ENCODE results near the gene KLHDC7B.

The KLHDC7B gene

DNA sequence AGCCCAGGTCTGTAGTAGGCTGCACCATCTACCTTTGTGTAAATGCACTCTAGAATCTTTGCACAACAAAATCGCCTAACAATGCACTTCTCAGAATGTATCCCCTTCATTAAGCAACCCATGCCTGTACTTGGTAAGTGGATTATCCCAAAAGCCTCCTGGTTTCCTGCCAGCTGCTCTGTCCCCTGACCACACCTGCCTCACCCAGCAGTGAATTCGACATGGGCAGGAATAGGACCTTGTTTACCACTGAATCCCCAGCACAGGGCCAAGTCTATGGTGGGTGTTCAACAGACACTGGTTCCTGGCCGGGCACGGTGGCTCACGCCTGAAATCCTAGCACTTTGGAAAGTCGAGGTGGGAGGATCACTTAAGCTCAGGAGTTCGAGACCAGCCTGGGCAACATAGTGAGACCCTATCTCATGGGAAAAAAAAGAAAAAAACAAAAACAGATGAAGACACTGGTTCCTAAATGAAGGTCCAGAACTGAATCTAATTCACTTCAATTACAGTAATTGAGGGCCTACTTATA lies 22.1 kb downstream of the KLHDC7B start:
- no peak overlapping the region for H3K4me3 ChIP-seq (ENCODE audit: low read depth, low read length)
- no peak for DNase-seq (ENCODE audit: low read depth)

DNA sequence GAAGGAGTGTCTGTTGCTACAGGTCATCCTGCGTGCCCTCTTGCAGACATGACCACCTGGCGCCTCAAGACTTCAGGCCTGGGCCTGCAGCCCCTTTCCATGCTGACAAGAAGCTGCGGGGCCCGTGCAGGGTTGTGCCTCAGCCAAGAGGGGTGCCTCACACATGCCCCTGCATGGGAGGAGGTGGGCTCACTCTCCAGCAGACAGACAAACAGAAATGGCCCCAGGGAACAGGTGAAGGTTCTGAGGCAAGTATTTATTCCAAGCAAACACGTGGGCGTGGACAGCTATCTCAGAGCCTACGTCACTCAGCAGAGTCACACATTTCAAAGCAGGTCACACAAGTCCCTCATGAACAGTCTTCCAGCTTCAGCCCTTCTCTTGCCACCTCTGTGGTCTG lies 22.9 kb downstream of the KLHDC7B start:
- no peak overlapping the region for H3K4me3 ChIP-seq (ENCODE audit: low read depth, low read length)
- DNase-seq (ENCODE audit: low read depth): no peak

DNA sequence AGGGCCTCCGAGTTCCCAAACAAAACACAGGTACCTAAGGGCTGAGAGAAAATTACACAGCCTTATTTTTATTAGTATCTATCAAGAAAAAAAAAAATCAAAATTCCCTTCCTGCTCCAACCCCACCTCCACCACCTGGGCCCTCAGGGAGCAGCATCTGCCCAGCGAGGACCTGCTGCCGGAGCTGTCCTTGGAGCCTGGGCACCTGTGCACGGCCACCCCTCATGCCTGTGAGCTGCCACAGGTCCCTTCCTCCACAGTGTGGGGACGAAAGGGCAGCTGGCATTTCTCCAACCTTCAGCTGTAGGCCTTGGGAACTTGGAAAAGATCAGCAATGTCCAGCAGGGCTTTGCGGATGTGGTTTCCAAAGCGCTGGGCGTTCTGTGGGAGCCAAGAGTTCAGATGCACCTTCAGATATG lies 23.4 kb downstream of the KLHDC7B start:
- DNase-seq (ENCODE audit: low read depth): no peak
- no peak overlapping the region for H3K4me3 ChIP-seq (ENCODE audit: low read depth, low read length)

DNA sequence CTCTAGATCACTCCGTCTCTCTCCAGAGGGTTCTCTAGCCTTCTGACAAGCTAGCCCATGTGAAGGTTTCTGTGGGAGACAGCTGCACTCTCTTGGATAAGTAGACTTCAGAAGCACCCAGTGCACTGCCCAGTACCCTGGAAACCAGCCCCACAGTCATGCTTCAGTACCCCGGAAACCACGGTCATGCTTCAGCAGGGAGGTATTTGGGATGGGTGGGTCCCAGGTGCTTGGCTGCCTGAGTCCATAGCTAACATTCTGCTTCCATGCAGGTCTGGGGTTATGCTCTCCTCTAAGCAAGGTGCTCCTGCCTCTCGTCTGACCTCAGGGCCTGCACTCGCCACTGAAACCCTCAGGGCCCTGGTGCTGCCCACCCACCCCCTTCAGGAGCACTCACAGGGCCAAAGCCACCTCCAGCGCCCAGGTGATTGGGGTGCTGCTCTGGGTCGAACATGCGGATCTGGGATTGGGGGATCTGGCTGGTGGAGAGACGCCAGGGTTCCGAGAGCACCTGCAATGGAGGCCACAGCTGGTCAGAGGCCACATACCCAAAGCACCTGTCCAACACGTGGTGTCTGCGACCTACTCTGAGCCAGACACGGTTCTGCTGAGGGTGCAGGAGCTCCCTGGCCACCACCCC lies 24.3 kb downstream of the KLHDC7B start:
- no peak for DNase-seq (ENCODE audit: low read depth)
- H3K4me3 ChIP-seq (ENCODE audit: low read depth, low read length): no peak overlapping the region

DNA sequence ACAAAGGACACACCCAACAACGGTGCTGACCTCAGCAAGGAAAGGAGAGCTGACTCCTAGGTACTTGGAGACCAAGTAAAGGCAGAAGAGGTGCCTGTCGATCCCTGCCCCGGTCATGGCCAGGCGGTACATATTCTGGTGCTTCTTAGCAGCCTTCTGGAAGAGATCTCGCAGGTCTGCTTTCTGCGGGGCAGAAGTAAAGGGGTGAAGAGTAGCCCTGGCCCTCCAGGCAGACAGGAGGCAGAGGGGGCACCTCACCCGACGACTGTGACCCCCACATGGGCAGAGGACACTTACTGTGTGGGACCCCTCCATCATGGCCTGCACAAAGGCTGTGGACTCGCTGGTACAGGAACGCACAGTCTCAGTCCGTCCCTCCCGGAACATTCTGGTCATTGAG lies 25.2 kb downstream of the KLHDC7B start:
- no peak for DNase-seq (ENCODE audit: low read depth)
- H3K4me3 ChIP-seq (ENCODE audit: low read depth, low read length): no peak overlapping the region

DNA sequence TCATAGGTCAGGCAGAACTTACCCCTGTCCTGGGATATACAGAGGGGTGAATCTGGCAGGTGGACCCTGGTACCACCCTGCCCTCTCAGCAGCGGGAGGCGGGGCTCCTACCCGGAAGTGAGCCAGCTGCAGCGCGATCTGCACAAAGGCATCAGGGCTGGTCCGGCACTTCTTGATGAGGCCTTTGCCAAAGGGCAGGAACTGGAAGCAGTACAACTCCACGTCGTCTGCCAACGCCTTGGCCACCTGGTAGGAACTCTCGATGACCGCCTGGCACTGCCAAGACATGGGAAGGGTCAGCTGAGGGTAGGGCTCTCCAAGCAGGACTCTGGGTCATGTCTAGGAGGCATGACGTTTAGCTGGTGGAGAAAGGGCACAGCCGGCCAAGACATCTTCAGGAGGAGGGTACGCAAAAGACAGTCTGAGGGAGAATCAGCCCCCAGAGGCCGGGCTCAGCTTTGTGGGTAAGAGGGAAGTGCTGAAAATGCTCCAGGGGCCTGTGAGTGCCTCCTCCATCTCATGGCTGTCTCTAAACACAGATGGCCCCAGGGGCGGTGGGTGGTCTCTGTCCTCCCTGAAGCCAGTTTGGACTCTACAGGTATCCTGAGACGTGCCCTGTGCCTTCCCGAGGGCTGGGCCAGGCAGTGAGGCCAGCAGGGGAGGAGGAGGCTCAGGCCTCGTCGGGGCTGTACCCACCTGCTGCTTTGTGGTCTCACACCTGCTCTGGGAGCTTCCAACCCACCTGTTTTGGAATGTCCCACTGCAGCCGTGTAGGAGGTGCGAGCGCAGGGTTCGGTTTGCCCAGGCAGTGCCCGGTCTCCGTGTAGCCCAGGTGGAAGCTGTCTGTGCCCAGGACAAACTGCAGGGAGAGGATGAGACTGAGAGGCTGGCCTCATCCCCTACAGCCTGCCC lies 25.8 kb downstream of the KLHDC7B start:
- no peak for DNase-seq (ENCODE audit: low read depth)
- H3K4me3 ChIP-seq (ENCODE audit: low read depth, low read length): no peak overlapping the region

DNA sequence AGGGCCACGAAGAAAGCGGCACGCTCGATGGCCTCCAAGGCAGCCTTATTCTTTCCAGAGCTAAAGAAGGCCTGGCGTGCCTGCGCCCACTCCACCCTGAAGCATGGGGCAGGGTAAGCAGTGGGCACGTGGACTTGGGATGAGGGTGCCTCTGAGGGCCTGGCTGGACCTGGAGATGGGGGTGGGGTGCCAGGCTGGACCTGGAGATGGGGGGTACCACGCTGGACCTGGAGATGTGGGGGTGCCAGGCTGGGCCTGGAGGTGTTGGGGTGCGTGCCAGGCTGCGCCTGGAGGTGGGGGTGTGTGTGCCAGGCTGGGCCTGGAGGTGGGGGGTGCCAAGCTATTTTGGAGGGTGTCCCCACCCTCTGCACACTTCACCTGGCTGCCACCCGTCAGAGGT lies 27.3 kb downstream of the KLHDC7B start:
- H3K4me3 ChIP-seq (ENCODE audit: low read depth, low read length): no peak overlapping the region
- no peak for DNase-seq (ENCODE audit: low read depth)

DNA sequence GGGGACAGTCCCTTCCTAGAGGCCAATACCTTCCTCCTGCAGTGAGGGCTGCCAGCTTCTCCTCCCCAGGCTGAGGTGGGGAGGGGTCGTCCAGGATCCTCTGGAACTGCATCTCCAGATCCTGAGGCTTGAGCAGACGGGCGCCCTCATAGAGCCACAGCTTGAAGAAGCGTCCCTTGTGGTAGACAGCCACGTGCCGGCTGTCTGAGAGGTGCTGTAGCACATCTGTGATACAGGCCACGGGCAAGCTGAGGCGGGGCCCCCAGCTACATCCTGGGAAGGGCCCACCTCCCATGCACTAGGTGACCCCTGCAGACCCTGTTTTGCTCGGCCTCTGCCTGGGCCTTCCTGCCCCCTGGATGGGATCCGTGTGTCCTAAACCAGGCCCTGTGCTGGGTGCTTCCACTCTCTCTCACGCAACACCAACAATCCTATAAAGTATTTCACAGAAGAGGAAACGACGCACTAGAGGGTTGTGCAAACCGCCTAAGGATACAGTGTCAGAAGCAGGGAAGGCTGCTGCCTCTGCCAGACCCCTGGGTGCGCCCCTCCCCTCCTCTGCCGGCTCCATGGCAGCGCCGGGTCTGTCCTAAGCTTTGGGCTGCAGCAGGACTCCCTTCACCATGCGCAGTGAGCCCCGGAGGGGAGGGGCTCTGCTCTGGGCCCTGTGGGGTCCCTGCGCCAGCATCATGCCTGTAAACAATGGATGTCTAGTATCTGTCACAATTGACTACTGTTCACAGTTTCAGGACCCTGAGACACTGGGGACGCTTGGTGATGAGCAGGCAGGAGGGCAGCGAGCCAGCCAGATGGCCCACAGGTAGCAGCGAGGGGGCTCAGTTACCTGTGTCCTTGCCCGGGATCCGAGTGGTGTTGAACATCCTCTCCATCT lies 28.0 kb downstream of the KLHDC7B start:
- no peak for DNase-seq (ENCODE audit: low read depth)
- H3K4me3 ChIP-seq (ENCODE audit: low read depth, low read length): no peak overlapping the region

DNA sequence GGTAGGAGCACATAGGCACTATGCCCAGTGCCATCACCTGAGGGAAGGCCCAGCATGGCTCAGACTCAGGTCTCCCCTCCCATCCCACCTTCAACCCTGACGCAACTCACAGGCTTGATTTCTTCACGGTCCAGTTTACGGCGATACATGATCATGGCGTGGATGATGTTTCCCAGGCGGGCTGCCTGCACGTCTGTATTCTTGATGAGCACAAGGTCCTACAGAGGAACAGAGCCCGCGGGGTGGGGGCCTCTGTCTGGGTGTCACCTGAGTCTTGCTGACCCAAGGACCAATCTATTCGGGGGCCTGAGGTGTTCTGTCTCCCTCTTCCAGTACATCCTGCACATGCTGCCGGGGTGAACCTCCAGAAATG lies 28.7 kb downstream of the KLHDC7B start:
- DNase-seq (ENCODE audit: low read depth): no peak

DNA sequence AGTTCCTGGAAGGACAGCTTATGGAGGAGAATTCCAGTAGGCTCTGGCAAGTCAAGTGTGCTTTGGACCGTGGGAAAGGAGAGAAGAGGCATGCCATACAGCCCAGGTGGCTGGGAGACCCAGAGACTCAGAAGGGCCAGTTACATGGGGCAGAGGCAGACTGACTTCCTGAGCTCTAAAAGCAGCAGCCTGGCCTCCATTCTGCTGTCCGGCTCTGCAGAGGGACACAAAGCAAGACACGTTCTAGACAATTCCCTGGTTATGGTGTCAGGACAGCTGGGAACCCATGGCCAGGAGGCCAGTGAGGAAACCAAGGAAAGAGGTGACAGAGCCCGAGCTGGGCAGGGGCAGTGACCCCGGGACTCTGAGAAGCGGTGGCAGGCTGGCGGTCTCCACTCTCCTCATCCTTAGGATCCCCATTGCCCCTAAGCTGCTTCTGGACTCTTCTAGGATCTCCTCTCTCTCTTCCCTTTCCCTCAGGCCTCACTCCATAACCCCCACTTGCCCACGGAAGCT lies 29.8 kb downstream of the KLHDC7B start:
- DNase-seq (ENCODE audit: low read depth): no peak
- no peak overlapping the region for H3K4me3 ChIP-seq (ENCODE audit: low read depth, low read length)

More for the DNA sequence above, 28.7 kb downstream of the KLHDC7B start:
- no peak overlapping the region for H3K4me3 ChIP-seq (ENCODE audit: low read depth, low read length)

DNA sequence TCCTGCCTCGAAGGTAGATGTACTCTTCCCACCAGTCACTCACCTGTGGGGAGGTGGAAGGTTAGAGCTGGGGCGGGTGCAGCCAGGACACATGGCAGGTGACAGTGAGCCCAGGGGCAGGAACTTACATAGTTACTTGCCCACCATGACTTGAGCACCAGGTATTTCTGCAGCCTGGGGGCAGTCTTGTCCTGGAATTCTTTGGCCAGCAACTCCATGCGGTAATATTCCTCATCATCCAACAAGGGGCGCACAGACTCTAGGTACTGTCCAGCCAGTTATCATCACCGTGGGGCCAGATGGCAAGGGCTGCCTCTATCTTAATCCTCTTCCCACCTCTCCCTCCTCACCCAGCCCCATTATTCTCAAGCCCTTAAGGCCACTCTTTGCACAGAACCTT lies 30.4 kb downstream of the KLHDC7B start:
- no peak overlapping the region for H3K4me3 ChIP-seq (ENCODE audit: low read depth, low read length)
- no peak for DNase-seq (ENCODE audit: low read depth)

DNA sequence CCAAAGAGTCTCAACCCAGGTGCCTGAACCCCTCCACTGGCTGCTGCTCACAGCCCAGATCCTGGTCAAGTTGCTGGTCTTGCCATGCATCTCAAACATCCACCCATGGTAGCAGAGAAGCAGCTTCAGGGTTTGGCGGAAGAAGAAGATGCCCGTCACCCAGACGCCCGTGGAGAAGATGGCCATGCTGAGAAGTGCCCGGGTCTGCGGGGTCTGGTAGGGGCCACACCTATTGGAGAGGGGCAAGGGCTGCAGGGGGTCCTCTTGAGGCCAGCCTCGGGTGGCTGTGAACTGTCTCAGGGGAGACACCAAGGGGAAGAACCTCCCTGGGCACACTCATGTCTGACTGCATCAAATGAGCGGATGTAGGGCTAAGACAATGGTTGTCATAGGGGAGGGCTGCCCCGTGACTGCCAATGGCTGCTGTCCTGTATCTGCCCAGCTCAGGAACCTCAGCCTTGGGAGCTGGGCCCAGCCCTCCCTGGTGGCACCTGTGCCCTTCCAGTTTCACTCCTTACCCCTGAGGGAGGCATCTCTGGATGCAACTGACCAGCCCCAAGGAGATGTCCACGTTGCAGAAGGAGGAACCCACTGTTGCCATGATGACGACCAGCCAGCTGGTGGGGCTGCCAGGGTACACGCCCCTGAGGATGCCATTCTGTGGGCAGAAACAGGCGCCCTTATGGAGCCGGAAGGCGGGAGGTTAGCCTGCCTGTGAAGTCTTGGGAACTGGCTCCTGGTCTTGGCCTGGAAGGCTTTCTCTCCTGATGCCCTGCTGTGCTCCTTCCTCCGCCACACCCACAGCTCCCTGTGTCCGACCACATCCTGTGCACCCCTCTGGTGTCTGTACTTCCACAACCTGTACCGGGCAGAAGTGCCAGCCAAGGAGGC lies 31.4 kb downstream of the KLHDC7B start:
- no peak for DNase-seq (ENCODE audit: low read depth)
- no peak overlapping the region for H3K4me3 ChIP-seq (ENCODE audit: low read depth, low read length)

DNA sequence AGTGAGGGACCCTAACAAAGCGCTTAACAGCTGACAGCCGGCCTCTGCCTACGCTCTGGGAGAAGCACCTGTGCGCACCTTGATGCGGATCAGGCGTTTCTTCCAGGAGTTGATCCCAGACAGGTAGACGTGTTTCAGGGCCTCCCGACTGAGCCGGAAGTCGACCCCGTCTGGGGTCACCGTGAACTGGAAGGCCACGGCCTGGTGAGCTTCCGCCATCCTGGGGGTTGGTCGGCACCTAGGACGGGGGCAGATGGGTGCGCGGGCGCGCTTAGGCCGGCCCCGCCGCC lies 31.9 kb downstream of the KLHDC7B start:
- H3K4me3 ChIP-seq (ENCODE audit: low read depth, low read length): no peak overlapping the region
- DNase-seq (ENCODE audit: low read depth): no peak

DNA sequence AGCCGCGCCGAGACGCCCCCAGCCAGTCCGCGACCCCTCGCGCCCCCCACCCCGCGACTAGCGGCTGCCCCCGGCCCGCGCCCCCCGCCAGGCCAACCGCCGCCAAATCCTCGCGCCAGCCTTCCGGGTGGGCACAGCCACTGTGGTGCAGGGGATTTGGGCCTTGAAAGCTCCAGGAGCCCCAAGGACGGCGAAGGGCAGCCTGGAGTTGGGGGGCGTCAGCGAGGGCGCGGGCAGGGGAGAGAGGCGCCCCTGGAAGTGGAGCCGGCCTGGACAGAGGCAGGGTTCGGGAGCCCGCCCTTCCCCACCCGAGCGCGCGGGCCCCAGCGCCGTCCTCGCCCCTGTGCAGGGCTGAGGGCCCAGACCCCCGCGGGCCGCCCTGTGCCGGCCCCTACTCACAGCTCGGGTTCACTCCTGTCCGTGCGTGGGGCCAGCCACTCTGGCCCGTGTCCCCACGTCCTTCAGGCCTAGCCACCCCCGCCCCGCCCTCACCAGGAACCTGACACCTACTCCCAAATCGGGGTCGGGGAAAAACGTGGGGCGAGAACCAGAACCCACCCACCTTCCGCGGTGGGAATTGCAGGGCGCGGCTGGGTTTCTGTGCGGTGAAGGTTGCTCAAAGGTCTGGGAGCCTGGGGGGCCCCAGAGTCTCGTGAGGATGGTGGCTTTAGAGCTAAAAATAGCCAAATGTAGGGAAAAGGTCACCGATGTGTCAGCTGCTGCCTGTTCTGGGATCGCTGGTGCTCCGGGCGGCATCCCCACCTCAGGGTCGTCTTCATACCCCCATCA lies 32.5 kb downstream of the KLHDC7B start, which contains the start of gene CPT1B:
TSS of gene CPT1B (minus strand) at position 441 of the 789 bp plus-strand sequence. CDS start 512 bp downstream, outside the sequence.
- no peak for DNase-seq (ENCODE audit: low read depth)
- no peak within 1 kb of the TSS for H3K4me3 ChIP-seq (ENCODE audit: low read depth, low read length)

DNA sequence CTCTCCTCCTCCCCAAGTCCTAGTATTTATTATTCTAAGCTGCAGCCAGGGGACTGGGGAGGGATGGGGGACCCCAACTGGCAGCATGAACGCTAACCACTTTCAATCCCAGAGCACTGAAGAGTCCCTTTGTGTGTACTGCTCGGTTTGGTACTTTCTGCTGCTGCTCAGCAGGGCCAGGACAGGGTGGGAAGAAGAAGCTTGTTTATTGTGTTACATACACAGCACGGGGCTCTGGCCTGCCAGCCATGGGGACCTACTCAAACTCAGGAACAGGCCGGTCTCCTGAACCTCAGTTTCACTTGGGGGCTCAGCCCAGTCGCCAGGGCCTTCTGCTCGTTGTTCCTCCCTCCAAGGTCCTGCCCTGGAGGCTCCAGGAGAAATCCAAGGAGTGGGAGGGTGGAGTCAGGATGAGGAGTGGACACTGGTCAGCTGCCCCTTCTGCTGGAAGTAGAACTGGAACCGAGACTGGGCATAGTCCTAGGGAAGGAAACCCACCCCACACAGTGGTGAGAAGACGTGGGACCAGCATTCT lies 33.1 kb downstream of the KLHDC7B start:
- no peak for DNase-seq (ENCODE audit: low read depth)
- H3K4me3 ChIP-seq (ENCODE audit: low read depth, low read length): no peak overlapping the region

DNA sequence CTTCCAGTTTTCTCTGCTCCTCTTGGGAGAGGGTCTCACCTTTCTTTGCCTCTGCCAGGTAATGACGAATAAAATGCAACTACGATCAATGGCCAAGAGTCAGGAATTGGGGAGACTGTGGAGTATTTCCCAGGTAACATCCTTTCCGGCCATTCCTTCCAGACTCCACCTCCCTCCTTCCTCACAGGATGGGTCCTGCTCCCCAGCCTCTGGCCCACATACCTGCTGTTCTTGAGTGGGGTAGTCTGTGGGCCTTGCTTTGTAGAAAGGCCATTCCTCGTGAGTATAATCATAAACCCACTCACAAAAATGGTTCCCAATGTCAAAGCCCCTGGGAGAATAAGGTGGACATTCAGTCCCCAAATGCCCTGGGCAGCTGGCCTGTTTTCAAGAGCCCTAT lies 34.1 kb downstream of the KLHDC7B start:
- no peak overlapping the region for H3K4me3 ChIP-seq (ENCODE audit: low read depth, low read length)
- no peak for DNase-seq (ENCODE audit: low read depth)

DNA sequence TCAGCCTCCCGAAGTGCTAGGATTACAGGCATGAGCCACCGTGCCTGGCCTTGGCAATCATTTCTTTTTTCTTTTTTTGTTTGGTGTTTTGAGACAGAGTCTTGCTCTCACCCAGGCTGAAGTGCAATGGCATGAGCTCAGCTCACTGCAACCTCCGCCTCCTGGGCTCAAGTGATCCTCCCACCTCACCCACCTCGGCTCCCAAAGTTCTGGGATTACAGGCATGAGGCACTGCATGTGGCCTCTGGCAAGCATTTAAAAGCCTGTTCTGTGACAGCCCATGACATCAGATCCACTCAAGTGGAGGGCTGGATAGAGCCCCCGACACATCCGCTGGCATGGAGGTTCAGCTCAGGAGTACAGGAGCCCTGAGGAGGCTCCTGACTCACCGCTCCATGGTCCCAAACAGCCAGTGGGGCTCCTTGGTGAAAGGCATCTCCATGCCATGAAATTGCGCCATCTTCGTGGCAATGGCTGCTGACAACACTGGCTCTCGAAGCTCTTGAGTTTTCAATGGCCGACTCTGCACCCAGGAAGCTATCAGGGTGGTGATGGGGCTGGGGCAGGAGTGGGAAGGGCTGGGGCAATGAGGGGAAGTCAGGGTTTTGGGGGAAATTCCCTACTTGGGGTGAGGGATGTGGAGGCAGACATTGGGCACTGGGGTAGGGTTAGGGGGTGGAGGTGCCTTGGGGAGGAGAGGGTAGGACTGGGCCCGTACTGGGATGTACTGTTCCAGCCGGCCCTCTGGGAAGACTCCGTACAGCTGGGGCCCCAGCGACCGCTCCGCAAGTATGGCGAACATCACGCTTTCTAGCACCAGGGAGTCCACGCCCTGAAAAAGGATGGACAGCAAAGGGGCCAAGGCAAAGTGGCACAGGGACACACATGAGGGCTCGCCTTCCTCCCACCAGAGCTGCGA lies 35.6 kb downstream of the KLHDC7B start:
- peak overlapping the region; percentile 76 for H3K4me3 ChIP-seq (ENCODE audit: low read depth, low read length)
- no peak for DNase-seq (ENCODE audit: low read depth)

Measured in skeletal muscle cell (primary cell).